ENCODE data around the gene ISCU.

Gene ISCU

DNA sequence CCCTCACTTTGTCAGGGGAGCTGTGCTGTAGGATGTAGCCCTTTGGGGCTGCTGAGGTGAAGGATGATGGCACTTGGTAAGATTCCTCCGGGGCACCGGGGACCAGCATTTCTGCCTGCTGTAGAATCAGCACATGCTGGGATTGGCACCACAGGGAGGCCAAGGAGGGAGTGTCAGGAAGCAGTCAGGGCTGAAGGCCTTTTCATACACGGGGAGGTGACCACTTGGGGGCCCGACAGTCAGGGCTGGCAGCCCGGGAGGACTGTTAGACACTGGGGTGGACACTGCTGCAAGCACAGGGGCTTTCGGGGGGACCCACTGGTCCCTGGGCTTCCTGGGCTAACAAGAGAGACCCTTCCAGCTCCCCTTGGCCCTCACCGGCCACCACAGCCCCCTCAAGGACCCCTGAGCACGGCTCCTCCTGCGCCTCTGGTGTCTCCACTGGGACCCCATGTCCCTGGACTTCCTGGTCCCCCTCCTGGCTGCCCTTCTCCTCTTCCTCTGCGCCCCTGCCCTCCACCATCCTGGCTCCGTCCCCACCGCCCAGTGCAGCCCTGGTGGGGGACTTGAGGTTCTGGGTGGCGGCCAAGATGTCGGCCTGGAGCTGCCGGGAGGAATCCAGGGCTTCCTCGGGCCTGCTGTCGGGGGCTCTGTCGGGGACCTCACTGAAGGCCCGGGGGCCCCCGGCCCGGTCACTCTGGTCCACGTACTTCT is 29.0 kb downstream of the ISCU start:
- no peak for DNase-seq

DNA sequence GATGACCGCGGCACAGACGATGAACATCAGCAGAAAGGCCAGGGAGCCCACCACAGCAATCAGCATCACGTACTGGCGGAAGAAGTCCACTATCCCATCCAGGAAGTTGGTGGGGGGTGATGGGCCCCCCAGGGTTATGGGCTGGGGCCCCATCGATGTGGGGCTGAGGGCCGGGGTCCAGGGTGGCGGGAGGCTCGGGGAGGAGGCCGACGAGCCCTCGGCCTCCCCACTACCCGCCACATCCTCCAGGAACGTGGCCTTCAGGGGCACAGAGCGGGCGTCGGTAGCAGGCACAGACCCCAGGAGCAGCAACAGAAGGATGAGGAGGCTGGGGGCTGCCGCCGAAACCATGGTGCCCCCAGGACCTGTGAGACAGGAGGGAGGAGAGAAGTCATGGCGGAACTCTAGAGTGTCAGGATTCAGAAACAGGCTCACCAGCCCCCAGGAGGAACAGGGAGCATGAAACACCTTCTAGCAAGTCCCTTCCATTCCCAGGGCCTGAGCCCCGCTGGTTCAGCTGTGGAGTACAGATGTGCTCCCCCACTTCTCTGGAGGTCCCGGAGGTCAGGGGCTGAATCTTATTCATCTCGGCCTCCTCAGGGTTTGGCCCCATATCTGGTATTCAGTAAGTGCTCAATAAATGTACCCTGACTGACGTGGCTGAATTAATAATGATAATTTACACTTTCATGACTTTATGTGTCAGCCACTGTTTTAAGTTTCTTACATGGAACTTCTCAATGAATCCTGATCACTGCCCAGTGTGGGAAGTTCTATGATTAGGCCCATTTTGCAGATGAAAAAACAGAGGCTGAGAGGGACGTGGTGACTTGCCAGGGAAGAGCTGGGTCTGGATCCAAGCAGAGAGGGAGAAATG is 29.9 kb downstream of the ISCU start:
- no peak for DNase-seq

DNA sequence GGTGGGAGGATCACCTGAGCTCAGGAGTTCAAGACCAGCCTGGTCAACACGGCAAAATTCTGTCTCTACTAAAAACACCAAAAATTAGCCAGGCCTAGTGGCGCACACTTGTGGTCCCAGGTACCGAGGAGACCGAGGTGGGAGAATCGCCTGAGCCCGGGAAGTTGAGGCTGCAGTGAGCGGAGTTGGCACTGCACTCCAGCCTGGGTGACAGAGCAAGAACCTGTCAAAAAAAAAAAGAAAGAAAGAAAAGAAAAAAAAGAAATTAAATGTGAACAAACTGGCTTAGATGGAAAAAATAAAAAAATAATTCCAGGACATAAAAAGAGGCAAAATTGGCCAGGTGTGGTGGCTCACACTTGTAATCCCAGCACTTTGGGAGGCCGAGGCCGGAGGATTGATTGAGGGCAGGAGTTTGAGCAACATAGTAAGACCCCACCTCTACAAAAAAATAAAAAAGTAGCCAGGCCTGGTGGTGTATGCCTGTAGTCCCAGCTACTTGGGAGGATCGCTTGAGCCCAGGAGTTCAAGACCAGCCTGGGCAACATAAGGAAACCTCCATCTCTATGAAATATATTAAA is 32.0 kb downstream of the ISCU start:
- no peak for DNase-seq

DNA sequence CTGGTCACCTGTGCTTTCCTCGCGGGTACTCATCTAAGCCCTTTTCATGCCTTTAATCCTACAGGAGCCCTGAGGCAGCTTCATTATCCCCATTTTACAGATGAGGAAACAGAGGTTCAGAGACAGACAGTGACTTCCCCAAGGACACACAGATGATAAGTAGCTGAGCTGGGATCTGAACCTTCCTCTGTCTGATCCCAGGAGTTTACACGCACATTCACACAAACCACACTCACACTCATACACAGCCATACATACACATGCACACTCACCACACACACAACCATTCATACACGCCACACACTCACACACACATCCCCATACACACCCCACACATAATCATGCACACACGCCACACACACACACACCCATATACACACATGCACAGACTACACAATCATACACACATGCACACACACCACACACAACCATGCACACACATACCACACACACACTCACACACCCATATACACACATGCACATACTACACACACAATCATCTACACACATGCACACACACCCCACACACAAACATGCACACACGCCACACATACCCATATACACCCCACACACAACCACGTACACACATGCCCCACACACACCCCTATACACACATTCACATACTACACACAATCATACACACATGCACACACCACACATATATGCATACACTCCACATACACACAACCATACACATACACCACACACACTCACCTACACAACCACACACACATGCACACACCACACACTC is 32.7 kb downstream of the ISCU start:
- DNase-seq, result no peak

DNA sequence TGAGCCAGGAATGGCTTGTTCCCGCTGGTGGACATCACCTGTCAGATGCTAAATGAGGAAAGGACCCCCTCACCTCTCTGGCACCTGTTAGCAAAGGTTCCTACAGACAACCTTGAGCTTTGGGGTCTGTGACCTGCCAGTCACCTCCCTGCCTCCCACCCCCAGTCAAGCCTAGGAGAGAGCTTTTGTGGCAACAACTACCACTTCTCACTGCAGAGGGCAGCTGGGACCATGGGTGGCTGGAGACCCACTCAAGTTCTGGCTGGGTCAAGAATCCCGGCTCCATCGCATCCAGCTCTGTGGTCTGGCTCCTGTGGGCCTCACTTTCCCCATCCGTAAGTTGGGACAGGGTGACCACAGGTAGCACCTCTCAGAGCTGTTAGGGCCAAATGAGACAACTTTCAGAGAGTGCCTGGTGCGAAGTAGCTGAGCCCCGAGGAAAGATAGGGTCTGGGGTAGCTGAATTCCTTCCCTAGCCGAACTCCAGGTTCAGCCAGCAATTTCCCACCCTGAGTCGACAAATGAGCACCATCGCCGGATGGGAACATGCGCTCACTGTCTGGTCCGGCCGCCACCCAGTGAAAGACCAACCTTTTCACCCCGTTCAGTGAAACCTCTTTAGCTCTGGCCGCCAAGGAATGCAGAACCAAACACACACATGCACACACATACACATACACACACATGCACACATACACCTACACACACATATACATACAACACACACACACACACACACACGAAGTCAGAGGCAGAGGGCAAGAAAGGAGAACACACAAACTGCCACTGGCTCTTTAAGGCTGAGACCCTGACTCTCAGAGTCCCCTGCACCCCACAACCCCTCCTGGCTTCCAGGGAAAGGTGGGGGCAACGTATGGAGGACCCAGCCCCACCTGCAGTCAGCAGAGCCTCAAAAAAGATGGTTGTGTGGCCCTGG is 33.6 kb downstream of the ISCU start:
- DNase-seq, result no peak

DNA sequence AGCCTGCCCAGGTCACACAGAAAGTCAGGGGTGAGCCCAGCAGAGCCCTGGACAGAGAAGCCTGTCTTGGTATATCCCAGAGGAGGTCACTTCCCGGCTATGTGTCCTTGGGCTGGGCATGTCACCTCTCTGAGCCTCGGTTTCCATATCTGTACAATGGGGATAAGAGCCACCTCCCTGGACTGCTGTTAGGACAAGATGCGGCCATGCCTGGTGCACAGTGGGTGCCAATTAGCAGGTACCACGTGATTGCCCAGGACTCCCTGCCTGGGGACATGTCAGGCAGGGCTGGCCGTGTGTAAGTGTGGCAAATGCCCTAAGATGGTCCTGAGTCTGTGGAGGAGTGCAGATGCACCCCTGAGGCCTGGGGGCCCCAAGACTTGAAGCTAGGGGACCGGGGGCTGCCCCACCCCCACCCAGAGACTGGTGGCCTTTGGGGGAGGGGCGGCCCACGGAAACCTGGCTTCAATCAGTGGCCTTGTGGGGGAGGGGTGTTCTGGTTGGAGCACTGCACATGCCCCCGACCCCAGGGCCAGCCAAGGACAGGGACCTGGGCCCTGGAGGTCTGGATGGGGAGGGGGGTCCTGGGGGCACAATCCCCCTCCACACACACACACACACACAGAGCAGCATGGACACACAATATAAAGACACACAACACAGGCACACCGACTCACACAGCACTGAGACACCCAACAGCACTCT is 34.6 kb downstream of the ISCU start:
- no peak for DNase-seq

DNA sequence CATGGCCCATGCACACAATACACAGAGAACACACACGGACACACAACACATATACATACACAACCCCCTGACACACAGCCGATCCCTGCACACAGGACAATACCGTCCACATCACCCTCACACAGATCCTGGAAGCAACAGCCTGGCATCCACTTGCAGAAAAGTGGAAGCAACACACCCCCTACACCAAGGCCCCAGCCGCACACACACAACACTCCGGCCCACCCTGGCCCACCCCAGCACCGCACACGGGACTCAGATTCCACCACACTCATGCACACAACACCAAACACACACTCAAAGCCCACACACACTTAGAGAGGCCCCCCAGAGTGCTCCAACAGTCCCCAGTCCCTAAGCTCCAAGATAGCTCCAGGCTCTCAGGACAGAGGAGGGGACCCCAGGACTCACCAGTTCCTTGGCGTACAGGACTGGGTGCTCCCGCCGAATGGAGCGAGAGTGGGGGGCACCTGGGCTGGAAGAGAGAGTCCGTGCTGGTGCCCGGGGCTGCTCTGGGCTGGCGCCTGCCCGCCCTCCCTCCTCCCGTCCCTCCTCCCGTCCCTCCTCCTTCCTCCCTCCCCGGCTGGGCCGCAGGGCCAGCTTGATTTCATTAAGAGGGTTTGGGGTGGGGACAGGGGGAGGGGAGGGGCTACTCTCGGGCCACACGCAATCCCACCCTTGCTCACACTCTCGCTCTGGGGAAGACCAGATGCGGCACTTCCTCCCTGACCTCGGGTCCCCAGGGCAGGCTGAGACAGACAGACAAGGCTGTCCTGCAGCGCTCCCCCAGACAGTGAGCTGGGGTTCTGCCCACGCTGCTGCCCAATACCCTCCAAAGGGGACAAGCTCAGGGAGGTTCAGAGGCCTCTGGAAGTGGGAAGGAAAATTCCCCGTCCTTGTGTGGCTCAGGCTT is 35.4 kb downstream of the ISCU start, which contains the start of gene TMEM119:
Gene TMEM119 (minus strand): TSS at position 526 of the 913 bp plus-strand sequence. CDS start 5,701 bp downstream, outside the sequence.
- no peak for DNase-seq

DNA sequence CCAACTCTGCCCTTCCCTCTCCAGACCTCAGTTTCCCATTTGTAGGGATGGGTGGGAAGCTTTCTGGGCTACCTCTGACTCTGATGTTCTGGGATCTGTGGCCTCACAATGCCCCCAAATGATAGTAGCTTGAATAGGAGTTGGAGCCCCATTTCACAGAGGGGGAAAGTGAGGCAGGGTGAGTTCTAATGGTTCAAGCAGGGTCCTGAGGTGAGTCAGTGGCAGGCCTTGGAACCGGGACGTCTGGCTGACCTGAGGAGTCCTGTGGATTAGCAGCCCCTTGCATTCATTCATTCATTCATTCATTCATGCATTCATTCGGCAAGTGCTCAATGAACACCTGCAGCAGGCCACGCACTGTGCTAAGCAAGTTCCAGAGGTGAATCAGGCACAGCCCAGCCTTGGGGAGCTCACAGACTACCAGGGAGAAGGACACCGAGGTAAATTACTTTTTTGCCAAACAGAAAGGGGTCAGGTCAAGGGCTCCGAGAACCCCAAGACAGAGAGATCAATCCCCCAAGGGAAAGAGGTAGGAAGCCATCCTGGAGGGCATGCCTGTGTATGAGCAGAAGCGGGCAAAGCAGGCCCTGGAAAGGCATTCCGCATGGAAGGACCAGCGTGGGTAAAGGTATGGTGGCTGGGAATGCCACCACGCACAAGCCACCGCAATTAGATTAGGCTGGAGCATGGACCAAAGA is 36.3 kb downstream of the ISCU start:
- DNase-seq, result no peak

DNA sequence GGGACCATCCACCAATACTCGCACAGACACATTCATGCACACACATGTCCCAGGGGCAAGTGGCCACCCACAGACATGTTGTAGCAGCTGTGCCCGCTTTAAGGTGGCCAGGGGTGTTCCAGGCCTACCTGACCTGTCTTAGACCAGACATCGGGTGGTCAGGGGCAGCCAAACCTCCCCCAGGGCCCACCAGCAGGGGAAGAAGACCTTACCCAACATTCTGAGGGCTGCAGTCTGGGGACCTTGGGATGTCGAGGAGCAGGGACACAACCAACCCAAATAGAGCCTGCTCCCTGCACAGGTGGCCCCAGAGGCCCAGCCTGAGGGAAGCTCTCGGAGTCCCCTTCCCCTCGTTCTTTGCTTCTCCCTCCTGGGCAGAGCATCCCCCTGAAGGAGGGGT is 37.1 kb downstream of the ISCU start:
- no peak for DNase-seq

DNA sequence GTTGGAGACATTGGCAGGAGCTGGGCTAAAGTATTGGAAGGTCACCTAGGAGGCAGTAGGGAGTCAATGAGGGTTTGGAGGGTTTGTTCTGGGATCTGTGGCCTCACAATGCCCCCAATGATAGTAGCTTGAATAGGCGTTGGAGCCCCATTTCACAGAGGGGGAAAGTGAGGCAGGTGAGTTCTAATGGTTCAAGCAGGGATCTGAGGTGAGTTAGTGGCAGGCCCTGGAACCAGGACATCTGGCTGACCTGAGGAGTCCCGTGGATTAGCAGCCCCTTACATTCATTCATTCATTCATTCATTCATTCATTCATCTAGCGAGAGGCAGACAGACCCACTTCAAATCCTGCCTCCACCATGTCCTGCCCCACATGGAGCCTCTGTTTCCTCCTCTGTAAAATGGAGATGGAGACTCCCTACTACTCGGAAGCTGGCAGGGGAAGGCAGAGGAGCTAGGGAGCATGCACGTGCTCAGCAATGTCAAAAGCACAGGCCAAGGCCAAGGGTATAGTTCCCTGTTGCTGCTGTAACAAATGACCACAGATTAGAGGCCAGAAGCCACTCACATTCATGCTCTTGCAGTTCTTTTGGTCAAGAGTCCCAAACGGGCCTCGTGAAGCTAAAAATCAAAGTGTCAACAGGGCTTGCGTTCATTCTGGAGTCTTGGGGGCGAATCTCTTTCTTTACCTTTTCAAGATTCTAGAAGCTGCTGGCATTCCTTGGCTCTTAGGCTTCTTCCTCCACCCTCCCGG is 37.7 kb downstream of the ISCU start:
- DNase-seq, result no peak

DNA sequence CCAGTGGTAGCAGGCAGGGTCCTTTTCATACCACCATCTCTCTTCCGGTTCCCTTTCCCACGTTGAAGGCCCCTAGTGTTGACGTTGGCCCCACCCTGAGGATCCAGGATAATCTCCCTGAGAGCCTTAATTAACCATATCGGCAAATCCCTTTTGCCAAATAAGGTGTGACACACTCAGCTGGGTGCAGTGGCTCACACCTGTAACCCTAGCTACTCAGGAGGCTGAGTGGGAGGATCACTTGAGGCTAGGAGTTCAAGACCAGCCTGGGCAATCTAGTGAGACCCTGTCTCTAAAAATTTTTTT is 38.3 kb downstream of the ISCU start:
- DNase-seq, result no peak

DNA sequence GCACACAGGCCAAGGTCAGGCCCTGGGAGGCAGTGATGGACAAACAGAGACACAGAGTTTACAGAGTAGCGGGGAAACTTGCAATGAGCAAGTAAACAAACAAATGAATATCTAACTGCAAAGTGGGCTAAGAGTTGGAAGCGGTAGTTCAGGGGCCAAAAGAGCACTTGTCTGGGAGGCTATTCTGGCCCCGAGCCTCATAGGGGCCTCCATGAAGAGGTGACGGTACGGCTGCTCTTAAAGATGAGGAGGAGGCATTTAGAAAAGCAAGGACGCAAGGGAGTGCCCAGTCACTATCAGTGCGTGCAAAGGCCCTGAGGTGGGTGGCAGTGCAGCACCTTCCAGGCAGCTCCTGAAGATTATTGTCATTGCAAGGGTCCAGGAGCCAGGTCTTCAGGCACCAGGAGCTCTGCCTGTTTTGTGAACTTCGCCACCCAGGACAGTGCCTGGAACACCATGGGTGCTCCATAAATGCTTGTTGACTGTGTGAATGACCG is 39.9 kb downstream of the ISCU start:
- no peak for DNase-seq

DNA sequence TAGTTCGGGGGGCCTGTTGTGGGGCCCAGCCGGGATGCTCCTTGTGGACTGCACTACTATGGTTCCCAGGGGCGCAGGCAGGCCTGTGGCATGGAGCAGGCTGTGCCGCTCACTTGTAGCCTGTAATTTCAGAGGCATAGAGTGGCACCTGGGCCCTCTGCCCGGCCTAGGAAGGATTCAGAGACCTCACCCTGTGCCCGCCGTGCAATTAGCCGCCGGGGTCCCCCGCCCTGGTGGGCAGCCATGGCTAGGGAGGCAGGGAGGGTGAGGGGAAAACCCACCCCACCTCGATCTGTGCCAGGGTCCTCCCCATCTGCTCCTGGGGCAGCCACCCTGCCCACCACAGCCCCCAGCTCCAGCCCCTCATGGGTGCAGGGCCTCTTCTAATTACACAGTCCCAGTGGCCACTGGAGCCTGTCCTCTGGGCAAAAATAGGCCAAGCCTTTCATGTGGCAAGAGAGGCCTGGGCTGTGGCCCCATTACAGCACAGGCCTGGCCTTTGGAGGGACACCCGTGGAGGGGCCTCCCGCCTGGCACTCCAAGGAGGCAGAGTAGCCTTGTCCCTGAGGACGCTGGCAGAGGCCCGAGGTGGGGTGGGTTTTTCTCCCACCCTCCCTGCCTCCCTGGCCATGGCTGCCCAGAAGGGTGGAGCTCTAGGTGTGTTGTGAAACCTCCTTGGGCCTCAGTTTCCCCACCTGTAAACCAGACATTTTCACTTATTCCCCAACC is 40.7 kb downstream of the ISCU start:
- no peak for DNase-seq

DNA sequence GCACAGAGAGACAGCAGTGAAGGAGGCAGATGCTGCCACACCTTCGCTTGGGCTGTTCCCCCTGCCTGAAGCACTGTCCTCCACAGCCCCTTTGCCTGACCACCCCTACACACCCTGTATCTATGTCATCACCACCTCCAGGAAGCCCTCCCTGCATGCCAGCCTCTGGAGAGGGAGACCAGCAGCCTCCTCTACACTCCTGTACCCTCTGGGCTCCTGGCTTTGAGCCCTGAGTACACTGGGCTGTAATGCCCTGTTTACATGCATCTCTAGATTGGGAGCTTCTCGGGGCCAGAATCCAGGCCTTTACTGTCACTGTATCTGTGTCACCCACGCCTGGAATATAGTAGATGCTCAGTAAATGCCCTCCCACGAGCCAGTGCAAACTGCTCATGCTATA is 41.3 kb downstream of the ISCU start:
- DNase-seq, result no peak

DNA sequence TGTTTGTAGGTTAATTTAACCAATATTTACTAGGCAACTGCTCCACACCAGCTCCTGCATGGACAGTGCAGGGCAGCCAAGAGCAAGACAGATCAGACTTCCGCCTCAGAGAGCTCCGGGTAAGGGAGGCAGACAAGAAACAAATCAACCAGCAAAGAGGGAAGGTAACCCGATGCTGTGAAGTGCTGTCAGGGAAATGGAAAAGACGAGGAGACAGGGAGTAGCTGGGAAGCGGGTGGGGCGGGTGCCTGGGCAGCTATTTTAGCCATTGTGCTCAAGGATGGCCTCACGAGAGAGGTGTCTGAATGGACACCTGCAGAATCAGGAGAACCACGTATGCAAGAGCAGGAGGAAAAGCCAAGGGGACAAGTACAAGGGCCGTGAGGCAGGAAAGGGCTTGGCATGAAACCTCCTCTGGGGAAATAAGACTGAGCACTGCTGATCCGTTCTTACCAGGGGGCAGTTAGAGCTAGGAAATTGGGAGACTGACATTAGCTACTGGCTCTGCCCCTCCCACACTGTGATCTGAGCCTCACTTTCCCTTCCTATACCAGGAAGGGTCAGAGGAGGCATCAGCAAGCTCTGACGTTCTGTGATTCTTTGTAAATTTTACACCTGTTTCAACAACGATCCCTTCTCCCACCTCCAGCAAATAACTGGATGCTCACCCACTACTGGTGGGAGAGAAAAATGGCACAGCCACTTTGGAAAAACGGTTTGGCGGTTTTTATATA is 42.0 kb downstream of the ISCU start:
- DNase-seq, result no peak

DNA sequence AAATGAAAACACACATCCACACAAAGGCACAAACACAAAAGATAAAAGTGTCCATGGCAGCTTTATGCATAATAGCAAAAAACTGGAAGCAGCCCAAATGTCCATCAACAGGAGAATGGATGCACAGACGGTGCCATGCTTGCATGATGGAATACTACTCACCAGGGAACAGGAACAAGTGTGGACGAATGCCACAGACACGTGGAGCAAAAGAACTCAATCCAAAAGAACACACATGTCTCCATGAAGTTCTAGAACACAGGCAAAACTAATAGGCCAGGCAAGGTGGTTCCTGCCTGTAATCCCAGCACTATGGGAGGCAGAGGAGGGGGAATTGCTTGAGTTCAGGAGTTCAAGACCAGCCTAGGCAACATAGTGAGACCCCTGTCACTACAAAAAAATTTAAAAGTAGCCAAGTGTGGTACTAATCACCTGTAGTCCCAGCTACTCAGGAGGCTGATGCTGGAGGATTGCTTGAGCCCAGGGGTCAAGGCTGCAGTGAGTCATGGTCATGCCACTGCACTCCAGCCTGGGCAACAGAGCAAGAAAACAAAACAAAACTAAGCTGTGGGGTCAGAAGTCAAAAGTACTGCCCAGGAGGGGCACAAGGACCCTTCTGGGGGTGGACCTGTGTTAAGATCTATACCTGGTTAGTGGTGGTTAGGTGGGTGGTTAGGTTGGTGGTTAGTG is 42.7 kb downstream of the ISCU start:
- DNase-seq, result peak in 1 of 2 donors; percentile 30

All from inflammatory macrophage (primary cell).